GM15510 (cell line): ENCODE measurements around the gene DCLK1.

ENCODE experiments used
- POLR2A ChIP-seq: IDR thresholded peaks from 3 replicates; pipeline ENCODE4 v1.6.1; 2011; ENCODE audit warnings: borderline replicate concordance; ENCODE audit not compliant: insufficient read length; ENCODE audit errors: extremely low read depth

DCLK1 gene

GRCh38 chr13:36131222-36131930 is at the start of gene DCLK1:
DCLK1 (minus strand) TSS chr13:36131382.
- no peak for TF ChIP-seq POLR2A

GRCh38 chr13:36175621-36176020 is 44.4 kb upstream of the DCLK1 start:
- no peak for TF ChIP-seq POLR2A

GRCh38 chr13:36174923-36175322 is 43.7 kb upstream of the DCLK1 start:
- no peak for TF ChIP-seq POLR2A

- TF ChIP-seq POLR2A, result no peak
Observed at GRCh38 chr13:36173571-36174322, 42.6 kb upstream of the DCLK1 start.

GRCh38 chr13:36166046-36166445 is 34.9 kb upstream of the DCLK1 start:
- TF ChIP-seq POLR2A, result no peak

GRCh38 chr13:36163809-36164308 is 32.7 kb upstream of the DCLK1 start:
- TF ChIP-seq POLR2A, result no peak

GRCh38 chr13:36163286-36163685 is 32.1 kb upstream of the DCLK1 start:
- TF ChIP-seq POLR2A, result no peak

GRCh38 chr13:36160297-36160696 is 29.1 kb upstream of the DCLK1 start:
- TF ChIP-seq POLR2A, result no peak

GRCh38 chr13:36158611-36159010 is 27.4 kb upstream of the DCLK1 start:
- no peak for TF ChIP-seq POLR2A

- no peak for TF ChIP-seq POLR2A
Observed at GRCh38 chr13:36157480-36157879, 26.3 kb upstream of the DCLK1 start.

GRCh38 chr13:36154567-36155291 is 23.5 kb upstream of the DCLK1 start:
- no peak for TF ChIP-seq POLR2A

- no peak for TF ChIP-seq POLR2A
Observed at GRCh38 chr13:36151591-36151990, 20.4 kb upstream of the DCLK1 start.

GRCh38 chr13:36148446-36148845 is 17.3 kb upstream of the DCLK1 start:
- TF ChIP-seq POLR2A, result no peak

GRCh38 chr13:36147330-36147729 is 16.1 kb upstream of the DCLK1 start:
- TF ChIP-seq POLR2A, result no peak
